ENCODE data around the gene SPON2.

SPON2 gene

DNA sequence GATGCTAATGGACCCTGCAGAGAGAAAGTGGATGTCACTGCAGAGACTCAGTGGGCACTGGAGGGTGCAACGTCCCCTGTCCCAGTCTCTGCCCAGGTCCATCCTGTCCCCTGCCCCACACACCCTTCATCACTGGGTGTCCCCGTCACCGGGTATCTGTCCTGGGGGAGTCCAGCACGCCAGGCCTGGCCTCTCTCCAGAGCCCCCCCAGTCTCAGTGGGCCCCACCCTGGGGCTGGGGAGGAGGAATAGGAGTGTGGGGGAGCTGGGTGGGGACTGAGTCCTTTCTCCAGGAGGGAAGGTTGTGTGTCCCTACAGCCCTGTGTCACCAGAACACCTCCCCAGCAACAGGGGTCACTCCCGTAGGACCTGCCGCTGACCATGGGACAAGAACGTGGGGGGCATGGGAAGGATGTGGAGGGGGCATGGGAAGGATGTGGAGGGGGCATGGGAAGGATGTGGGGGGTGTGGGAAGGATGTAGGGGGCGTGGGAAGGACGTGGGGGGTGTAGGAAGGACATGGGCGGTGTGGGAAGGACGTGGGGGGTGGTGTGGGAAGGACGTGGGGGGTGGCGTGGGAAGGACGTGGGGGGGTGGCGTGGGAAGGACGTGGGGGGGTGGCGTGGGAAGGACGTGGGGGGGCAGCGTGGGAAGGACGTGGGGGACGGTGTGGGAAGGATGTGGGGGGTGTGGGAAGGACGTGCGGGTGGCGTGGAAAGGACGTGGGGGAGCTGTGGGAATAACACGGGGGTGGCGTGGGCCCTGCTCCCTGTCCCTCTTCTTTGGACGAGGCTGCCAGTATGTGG, 21.0 kb upstream of the SPON2 start:
- DNase-seq = no peak

DNA sequence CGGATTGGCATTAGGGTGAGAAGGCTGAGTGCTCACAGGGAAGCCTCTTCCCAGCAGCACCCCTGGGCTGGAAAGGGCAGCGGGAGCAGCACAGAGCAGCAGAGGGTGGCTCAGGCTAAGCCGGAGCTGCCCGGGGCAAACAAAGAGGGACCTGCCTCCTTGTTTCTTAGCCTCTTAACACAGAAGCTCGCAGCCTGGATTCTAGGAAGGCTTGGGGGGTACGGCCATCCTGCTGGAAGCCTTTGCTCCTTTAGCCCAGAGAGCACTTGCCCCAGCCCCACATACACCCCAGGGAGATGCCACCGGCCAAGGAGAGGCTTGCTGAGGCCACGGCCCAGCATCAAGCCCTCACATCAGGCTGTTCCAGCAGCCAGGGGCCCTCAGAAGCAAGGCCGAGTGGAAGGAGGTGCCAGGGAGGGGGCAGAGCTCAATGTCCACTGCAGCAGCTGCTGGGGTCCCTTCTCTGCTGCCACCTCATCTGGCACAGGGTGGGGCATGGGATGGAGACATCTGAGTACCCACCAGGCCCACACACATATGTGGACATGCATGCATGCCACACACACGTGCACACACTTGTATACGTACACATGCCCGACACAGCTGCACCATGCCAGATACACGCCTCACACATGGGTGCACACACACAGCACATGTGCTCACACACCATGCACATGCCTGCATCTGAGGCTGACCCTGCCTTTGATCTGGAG, 20.3 kb upstream of the SPON2 start:
- no peak for DNase-seq

DNA sequence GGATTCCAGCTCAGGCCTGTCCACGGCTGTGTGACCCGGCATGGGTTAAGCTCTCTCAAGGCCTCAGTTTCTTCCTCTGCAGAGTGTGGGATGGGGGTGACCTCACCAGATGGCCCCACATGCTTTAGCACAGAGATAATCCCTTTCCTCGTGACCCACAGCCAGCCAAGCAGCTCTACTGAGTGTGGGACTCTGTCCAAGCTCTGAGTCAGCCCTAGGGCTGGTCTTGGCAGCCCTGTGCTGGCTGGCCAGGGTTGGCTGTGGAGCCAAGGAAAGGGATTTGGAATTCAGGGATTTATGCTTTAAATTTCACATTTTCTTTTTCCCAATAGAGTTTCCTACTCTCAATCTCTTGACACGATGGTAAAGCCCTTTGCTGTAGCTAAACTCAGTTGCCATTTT, 19.7 kb upstream of the SPON2 start:
- peak; percentile 88 for DNase-seq

DNA sequence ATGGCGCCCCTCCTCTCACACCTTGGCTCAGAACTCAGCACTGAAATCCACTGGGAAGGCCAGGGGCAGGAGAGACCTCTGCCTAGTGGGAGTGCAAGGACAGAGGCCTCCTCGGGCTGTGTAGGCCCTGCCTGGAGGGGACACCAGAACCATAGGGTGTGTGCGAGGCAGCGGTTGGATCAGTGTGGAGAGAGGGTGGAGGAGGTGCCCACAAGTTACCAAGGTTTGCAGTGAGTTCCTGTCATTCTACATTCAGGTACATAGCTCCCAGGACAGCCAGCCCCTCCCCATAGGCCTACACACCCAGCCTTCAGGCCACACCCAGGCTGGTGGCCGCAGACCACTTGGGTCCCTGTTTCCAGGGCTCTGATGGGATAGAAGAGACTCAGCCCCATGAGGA, 19.2 kb upstream of the SPON2 start:
- no peak for DNase-seq

DNA sequence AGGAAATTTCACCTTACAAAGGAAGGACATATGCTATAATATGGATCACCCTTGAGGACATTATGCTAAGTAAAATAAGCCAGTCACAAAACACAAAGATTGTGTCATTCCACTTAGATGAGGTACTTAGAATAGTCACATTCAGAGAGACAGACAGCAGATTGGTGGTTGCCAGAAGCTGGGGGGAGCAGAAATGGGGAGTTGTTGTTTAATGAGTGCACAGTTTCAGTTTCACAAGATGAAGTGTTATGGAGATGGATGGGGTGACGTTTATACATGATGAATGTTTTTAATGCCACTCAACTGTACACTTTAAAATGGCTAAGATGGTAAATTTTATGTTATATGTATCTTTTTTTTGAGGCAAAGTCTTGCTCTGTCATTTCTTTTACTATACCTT, 14.8 kb upstream of the SPON2 start:
- DNase-seq = no peak

DNA sequence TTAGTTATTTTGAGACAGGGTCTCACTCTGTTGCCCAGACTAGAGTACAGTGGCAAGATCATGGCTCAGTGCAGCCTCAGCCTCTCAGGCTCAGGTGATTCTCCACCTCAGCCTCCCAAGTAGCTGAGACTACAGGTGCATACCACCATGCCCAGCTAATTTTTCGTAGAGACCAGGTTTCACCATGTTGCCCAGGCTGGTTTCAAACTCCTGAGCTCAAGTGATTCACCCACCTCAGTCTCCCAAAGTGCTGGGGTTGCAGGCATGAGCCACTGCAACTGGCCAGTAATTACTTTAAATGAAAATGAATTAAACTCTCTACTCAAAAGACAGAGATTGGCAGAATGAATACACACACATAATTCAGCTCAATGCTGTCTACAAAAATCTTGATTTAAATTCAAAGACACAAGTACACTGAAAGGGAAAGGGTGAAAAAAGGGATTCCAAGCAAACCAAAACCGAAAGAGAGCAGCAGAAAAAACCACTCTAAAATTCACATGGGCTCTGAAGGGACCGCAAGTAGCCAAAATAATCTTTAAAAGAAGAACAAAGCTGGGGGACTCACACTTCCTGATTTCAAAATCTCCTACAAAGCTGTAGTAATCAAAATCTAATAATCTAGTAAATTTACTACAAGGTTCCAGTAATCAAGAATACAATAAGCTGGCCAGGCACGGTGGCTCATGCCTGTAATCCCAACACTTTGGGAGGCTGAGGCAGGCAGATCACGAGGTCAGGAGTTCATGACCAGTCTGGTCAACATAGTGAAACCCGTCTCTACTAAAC, 11.8 kb upstream of the SPON2 start:
- DNase-seq = no peak

DNA sequence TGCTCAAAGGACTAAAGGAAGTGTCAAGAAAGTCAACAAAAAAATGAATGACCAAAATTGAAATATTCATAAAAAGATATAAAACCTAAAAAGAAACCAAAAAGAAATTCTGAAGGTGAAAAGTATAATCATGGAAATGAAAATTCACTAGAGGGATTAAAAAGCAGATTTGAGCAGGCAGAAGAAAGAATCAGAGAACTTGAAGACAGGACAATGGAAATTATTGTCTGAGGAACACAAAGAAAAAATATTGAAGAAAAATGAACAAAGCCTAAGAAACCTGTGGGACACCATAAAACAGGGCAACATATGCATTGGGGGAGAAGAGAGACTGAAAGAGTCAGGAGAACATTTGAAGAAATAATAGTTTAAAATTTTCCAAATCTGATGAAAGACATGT, 9.9 kb upstream of the SPON2 start:
- DNase-seq = no peak

DNA sequence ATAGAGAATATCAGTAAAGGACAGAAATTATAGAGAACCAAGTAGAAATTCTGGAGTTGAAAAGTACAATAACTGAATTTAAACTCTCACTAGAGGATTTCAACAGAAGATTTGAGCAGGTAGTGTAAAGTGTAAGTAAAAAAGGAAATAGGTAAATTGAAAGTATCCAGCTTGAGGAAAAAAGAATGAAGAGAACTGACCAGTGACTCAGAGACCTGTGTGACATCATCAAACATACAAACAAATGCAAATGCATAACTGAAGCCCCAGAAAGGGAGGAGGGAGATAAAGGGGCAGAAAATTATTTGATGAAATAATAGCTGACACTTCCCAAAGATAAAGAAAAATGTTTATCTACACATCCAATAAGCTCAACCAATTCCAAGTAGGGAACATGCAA, 8.3 kb upstream of the SPON2 start:
- no peak for DNase-seq

DNA sequence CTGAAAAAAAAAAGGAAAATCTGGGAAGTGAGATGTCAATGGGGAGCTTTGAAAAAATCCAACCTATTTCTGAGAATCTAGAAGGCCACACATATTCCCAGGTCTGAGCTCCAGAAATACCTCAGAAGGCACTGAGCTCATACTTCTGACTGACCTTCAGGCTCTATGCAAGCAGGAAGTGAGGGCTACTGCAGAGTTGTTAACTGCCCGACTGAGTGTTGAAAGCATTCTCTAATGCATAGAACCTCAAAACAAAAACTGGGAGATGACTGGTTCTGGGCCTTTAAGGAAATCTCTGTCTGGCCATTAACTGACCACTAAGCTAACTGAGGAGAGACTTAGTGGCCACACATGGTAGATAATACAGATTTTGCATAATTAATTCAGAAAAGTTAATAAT, 7.6 kb upstream of the SPON2 start:
- no peak for DNase-seq

DNA sequence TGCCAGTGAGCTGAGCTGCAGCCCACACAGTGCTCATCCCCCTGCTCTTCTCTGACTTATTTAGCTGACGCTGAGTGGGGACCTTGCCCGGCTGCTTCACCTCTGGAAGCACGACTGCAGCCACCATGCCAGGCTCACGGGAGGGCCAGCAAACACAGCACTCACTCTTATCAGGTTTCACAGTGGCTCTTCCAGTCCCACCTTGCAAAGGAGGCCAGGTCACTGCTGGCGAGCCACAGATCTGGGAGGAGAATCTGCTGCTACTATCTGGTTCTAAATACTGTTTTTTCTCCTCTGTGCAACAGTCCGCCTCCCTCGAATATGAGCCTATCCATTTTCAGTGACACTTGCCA, 6.7 kb upstream of the SPON2 start:
- no peak for DNase-seq

DNA sequence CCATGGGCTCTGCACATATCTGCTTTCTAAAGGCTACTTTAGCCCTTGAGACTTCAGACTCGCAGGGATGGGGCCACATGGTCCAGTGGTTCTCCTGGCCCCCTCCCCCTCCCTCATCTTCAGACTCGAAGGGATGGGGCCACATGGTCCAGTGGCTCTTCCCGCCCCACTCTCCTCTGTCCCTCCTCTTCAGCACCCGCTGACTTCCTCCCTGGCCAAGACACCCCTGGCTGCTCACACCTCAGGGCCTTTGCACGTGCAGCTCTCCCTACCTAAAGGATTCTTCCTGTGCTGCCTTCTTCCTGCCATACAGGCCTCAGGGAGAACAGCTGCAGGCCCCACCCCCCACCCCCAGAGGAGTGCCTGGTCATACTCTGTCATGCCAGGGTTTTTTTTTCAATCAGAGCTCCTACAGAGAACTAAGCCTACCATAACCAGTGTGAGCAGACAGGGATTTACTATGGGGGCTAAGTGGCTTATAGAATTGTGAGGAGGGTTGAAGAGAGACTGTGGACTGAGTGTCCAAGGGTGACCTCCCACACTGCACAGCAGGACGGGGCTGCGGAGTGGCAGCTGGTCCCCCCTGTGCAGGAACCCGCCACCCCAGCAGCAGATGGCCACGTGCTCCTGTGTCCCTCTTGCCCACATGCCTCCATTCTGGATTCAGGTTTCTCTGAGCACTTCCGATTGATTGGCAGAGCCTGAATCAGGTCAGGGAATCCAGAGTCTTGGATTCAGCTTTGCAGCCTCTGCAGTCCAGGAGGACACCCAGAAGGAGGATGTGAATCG, 6.1 kb upstream of the SPON2 start:
- no peak for DNase-seq

DNA sequence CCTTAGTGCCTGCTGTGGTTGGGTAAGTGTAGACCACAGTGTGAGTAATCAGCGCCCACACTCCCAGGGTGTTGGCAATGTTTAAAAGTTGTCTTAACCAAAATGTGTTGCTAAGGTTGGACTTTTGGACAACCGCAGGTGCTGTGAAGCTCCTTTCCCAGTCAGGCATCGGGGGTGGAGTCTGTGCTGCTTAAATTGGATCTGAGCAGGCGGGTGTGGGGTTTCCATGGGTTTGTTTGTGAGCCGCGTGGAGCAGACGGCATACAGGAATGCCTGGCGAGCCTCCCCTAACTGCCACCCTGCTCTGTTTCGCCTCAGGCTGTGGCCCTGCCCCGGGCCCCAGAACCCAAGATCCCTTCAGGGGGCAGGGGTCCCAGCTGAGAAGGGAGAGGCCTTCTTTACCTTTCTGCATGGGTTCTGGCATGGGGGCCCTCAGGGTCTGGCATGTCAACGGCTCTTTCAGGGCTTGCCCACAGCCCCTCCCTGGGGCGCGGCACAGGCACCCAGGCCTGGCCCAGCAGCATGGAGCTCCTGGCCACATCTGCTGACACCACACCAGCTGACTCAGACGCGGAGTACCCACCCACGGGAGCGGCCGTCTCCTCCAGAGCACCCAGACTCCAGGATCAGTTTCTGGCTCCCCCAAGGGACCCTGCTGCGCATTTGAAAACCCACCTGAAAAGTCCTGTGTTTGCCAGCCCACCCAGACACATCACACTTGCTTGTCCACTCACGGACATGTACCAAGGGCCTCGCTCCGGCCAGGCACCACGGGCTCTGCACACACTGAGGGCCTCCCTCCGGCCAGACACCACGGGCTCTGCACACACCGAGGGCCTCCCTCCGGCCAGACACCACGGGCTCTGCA, 5.1 kb upstream of the SPON2 start:
- DNase-seq = no peak

DNA sequence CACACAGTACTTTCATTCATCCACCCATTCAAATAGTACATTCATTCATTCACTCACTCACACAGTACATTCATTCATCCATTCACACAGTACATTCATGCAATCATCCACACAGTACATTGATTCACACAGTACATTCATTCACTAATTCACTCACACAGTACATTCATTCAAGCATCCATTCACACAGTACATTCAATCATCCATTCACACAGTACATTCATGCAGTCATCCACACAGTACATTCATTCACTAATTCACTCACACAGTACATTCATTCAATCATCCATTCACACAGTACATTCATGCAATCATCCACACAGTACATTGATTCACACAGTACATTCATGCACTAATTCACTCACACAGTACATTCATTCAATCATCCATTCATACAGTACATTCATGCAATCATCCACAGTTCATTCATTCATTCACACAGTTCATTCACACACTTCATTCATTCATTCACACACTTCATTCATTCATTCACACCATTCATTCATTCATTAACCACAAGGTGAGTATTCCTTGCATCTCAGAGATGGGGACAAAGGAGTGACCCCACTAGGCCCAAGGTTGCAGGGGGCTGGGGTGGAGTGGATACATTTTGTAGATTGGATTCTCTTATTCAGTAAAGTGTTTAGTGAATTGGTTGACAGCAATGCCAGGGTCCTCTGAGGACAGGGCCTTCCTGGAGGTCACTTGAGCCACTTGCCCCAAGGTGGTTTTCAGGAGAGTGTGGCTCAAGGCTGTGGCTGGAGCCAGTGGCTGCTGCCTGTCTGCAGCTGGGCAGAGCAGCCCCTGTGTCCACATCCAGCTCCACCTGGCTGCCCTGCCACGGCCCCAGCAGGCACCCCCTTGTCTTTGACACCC, 4.3 kb upstream of the SPON2 start:
- DNase-seq = no peak

DNA sequence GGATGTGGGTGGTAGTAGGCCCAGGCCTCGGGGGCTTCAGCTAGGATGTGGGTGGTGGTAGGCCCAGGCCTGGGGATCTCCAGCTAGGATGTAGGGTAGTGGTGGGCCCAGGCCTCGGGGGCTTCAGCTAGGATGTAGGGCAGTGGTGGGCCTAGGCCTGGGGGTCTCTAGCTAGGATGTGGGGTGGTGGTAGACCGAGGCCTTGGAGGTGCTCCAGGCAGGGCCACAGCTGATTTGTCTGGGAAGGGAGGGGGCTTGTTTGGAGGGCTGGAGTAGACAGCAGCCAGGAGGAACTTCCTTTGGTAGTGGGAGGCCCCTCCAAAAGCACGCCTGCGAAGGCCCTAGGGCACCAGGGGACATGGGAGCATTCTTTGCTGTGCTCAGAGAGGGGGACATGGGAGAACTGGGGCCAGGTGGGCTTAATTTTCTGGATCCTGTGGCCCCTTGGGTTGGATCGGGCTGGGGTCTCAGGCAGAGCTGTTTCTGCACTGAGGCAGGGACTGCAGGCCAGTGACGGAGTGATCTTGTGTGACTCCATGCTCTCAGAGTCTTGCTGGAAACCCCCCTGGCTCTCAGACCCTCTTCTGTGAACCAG, 3.3 kb upstream of the SPON2 start:
- DNase-seq = no peak

DNA sequence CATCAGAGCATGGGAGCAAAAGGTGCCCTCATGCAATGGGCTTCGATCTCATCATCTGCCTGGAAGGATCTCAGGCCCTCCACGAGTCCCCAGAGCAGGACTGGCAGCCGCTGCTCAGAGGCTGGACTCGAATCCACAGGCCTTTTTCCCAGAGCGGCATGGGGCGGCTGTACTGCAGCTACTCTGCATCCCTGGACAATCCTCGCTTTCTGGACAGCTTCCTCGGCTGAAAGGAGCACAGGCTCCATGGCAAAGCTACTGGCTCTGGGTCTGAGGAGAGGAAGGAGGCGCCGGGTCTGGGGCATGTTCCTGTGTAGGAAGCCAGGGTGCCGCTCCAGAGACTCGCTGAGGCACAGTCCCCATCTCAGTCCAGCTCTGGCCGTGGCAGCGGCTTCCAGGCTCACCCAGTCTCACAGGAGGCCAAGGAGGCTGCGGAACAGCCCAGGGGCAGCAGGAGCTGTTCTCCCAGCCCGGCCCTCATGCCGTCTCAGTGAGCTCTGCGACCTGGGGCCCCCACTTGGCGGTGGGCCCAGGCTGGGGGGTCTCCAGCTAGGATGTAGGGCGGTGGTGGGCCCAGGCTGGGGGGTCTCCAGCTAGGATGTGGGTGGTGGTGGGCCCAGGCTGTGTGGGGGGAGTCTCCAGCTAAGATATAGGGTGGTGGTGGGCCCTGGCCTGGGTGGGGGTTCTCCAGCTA, 2.7 kb upstream of the SPON2 start:
- no peak for DNase-seq

DNA sequence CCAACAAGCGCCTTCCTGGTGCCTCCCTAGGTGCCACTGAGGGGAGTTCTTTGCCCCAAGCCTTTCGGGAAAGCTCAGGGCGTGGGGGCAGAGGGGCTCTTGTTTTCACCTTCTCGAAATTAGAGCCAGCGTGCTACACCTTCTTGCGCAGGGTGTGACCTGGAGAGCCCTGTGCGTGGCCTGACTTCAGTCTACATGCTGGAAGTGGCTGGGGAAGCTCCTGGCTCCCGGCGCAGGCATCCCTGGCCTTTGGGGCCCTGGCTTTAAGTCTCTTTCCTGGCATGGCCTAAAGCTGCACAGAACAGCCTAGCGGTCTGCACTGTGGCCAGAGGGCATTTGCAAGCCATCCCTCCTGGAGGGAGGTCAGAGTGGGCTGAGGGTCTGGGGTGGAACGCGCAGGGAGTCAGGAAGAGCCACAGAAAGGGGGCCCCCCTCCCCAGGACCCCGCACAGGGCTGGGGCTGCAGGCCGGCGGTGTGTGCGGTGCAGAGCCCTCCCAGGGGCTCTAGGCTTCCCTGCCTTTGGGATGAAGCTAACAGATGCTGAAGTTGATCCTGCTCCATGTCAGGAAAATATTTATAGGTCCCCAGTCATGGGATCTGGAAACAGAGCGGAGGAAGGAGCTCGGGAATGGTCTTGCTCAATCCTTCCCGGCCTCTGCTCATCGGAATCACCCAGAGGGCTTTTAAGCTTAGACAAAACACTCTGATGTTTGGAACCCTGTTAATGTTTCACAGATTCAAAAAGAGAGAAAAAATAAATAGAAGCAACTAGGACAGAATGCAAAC, 781 bp upstream of the SPON2 start:
- no peak for DNase-seq

DNA sequence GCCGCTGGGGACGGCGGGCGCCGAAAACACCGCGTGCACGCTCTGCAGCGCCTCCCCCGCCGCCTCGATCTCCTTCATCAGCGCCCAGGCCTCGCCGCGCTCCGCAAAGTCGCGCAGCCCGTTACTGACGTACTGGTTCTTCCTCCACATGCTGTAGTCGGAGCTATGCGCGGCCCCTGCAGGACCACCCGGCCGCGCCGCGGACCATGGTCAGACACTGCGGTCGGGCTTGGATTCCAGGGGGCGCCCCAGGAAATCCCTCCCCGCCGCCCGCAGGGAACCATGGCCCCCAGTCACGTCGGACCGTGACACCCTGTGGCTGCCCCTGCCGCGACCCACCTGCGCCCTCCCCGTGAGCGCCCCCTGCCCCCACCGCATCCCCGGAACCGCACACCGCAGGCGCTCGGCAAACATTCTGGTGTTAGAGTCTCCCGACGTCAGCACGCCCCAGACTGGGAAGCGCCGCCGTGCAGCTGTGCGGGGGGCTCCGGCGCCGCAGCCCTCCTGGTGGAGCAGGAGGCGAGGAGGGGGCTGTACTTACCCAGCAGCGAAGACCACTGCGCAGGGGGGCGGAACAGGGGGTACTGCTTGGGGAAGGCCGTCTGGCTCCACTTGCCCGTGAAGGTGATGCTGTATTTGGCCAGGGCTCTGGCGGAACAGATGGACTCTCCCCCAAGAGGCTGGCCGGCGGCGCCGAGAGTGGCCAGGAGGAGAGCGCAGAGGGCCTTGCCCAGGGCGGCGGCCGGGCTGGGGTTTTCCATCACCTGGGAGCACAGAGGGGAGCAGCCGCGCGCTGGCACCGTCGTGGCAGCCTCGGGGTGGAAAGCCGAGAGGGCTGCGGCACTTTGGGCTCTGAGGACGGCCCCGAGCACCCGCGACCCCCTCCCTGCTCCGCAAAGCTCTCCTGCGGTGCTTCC, 814 bp downstream of the SPON2 start:
- DNase-seq = no peak

DNA sequence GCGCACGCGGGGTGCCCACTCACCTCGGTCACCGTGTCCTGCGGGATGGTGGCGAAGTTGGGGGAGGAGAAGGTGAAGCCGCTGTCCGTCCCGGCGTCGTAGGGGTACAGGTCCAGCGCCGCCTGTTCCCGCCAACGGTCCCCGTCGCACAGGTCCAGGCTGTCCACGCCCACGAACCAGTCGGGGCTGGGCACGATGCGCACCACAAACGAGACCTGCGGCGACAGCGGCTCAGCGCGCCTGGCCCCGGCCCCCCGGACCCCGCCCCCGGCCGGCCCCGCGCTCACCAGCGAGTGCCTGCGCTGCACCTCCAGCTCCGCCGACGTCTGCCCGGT, 1.4 kb downstream of the SPON2 start:
- DNase-seq = no peak

All from right forelimb (tissue), 1 donor.